ENCODE measurements around the gene CHML. TPM values are rescaled to one million over a fixed set of nuclear protein-coding genes. Genes with fewer than 3 reads are reported as not detected.
"Not testable (repeated sequence)": the region's sequence is repeated elsewhere in the genome, so short reads cannot be mapped to it uniquely, and the experiment has no call there.

Gene CHML
- total and polyA plus RNA-seq, 2 donors (not counting 1 experiment from before 2014, with no cell fraction given) = 9.7 to 34.0 TPM

DNA sequence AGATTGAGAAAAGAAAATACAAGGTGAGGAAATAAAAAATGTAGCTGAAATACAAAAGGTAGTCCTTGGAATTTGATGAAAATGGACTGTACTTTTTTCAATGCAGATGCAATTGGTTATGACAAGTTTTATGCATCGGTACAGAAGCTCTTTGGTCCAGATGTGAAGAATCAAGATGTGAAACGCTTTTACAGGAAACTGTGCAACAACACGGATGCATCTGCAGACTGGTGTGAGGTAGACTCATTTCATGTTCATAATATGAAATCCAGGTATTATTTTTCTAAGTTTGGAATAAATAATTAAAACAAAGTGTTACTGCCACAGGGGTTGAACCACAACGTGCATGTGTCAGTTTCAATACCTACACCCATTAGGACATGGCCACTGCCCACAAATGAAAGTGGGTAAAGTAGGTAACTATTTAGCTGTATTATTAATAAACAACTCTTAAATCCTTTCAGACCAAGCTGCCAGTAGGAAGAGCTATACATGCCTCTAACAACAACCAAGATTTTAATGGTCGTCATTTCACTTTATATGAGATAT is 20.3 kb upstream of the CHML start:
- no peak for ATAC-seq (ENCODE audit: low read depth)
- no peaks in the 10 kb centered on the region for H3K4me1 Mint-ChIP-seq
- 75% methylated on average over 1 of the region's 5 CpGs for WGBS (ENCODE audit: insufficient coverage)
- peaks cover 12% of the 10 kb centered on the region for H3K27me3 Mint-ChIP-seq
- Histone ChIP-seq H3K36me3 (replicated peaks in 1 of 2; ENCODE audit: control extremely low read depth in 1 of 2, control insufficient read depth in 1 of 2, extremely low read depth in 1 of 2, insufficient read depth in 2 of 2, low read length in 1 of 2) (no peaks in the 10 kb centered on the region), H3K4me3 (ENCODE audit: control extremely low read depth in 1 of 5, extremely low read depth in 1 of 5, insufficient read depth in 1 of 5, low read depth in 2 of 5, low read length in 4 of 5) (no peak overlapping the region), H3K79me2 (ENCODE audit: control insufficient read depth, insufficient read depth, low read length) (no peaks in the 10 kb centered on the region), H3K9me3 (ENCODE audit: control extremely low read depth in 1 of 3, control insufficient read depth in 2 of 3, insufficient read depth in 1 of 3, low read length in 2 of 3) (no peaks in the 10 kb centered on the region), H3K27me3 (replicated peaks in 1 of 4; ENCODE audit: control extremely low read depth in 1 of 4, control insufficient read depth in 3 of 4, insufficient read depth in 4 of 4, low read length in 3 of 4) (peaks cover 0 to 2% (median 0%) of the 10 kb centered on the region in 4 experiments), H3K4me2 (replicated peaks; ENCODE audit: low read depth, low read length, poor library complexity, severe bottlenecking) (no peak overlapping the region), H3K9ac (ENCODE audit: low read length) (no peak overlapping the region), H3K4me1 (ENCODE audit: control insufficient read depth in 2 of 2, insufficient read depth in 2 of 2, low read length in 2 of 2) (no peaks in the 10 kb centered on the region), H4K20me1 (ENCODE audit: control insufficient read depth, insufficient read depth, low read length, poor library complexity, severe bottlenecking) (no peaks in the 10 kb centered on the region), H2AFZ (ENCODE audit: insufficient read depth, low read depth, low read length, poor library complexity, severe bottlenecking) (no peak overlapping the region), H3K27ac (ENCODE audit: low read length in 2 of 2) (no peak overlapping the region)
- TF ChIP-seq, protein P1, sequence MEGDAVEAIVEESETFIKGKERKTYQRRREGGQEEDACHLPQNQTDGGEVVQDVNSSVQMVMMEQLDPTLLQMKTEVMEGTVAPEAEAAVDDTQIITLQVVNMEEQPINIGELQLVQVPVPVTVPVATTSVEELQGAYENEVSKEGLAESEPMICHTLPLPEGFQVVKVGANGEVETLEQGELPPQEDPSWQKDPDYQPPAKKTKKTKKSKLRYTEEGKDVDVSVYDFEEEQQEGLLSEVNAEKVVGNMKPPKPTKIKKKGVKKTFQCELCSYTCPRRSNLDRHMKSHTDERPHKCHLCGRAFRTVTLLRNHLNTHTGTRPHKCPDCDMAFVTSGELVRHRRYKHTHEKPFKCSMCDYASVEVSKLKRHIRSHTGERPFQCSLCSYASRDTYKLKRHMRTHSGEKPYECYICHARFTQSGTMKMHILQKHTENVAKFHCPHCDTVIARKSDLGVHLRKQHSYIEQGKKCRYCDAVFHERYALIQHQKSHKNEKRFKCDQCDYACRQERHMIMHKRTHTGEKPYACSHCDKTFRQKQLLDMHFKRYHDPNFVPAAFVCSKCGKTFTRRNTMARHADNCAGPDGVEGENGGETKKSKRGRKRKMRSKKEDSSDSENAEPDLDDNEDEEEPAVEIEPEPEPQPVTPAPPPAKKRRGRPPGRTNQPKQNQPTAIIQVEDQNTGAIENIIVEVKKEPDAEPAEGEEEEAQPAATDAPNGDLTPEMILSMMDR (IDR thresholded peaks at IDR 0.05) = no peak
- DNase-seq = no peak
- no peak overlapping the region for H3K4me3 Mint-ChIP-seq
- intact Hi-C loops (cut with micrococcal nuclease) = no loop called here
- no peaks in the 10 kb centered on the region for H3K9me3 Mint-ChIP-seq (ENCODE audit: insufficient read depth)
- POLR2A ChIA-PET = no interaction called here
- H3K27ac Mint-ChIP-seq = no peak overlapping the region
- CTCF ChIA-PET = interaction anchor here (0.6 kb wide), 1 partner anchor 49 kb away, joined by 3 read pairs; no protein-coding TSS in a partner anchor

DNA sequence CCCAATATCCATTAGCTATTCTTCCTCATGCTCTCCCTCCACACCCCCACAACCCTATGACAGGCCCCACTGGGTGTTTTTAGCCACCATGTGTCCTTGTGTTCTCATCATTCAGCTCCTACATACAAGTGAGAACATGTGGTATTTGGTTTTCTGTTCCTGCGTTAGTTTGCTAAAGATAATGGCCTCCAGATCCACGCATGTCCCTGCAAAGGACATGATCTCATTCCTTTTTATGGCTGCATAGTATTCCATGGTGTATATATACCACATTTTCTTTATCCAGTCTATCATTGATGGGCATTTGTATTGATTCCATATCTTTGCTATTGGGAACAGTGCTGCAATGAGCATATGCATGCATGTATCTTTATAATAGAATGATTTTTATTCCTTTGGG is 18.8 kb upstream of the CHML start:
- POLR2A ChIA-PET; H3K4me3 ChIP-seq (ENCODE audit: control extremely low read depth in 1 of 5, extremely low read depth in 1 of 5, insufficient read depth in 1 of 5, low read depth in 2 of 5, low read length in 4 of 5); H3K36me3 ChIP-seq (replicated peaks in 1 of 2; ENCODE audit: control extremely low read depth in 1 of 2, control insufficient read depth in 1 of 2, extremely low read depth in 1 of 2, insufficient read depth in 2 of 2, low read length in 1 of 2); H3K4me3 Mint-ChIP-seq; intact Hi-C loops (cut with micrococcal nuclease); CTCF ChIA-PET; H4K20me1 ChIP-seq (ENCODE audit: control insufficient read depth, insufficient read depth, low read length, poor library complexity, severe bottlenecking); H3K4me2 ChIP-seq (replicated peaks; ENCODE audit: low read depth, low read length, poor library complexity, severe bottlenecking); H3K27ac ChIP-seq (ENCODE audit: low read length in 2 of 2); H3K79me2 ChIP-seq (ENCODE audit: control insufficient read depth, insufficient read depth, low read length); H2AFZ ChIP-seq (ENCODE audit: insufficient read depth, low read depth, low read length, poor library complexity, severe bottlenecking); ATAC-seq (ENCODE audit: low read depth); DNase-seq; H3K27me3 ChIP-seq (replicated peaks in 1 of 4; ENCODE audit: control extremely low read depth in 1 of 4, control insufficient read depth in 3 of 4, insufficient read depth in 4 of 4, low read length in 3 of 4); H3K4me1 Mint-ChIP-seq; H3K9me3 Mint-ChIP-seq (ENCODE audit: insufficient read depth); H3K27ac Mint-ChIP-seq; H3K4me1 ChIP-seq (ENCODE audit: control insufficient read depth in 2 of 2, insufficient read depth in 2 of 2, low read length in 2 of 2); H3K9me3 ChIP-seq (ENCODE audit: control extremely low read depth in 1 of 3, control insufficient read depth in 2 of 3, insufficient read depth in 1 of 3, low read length in 2 of 3); H3K9ac ChIP-seq (ENCODE audit: low read length): not testable (repeated sequence)
- no CpG with 5 or more reads among the region's 2 CpGs for WGBS (ENCODE audit: insufficient coverage)
- peaks cover 20% of the 10 kb centered on the region for H3K27me3 Mint-ChIP-seq
